Fibroblast of the conjunctiva (primary cell): ENCODE results near the gene CNTN5.
A peak's percentile ranks its signal among the peaks of the same experiment; 100 is the strongest.

ENCODE experiments used
- DNase-seq: peaks from one replicate; pipeline ENCODE4 v3.0.0-alpha.2; 2010; ENCODE audit warnings: low read depth

The CNTN5 gene

GRCh38 chr11:99406345-99406744, 385.6 kb downstream of the CNTN5 start:
- DNase-seq: no peak

GRCh38 chr11:99410636-99411035, 389.9 kb downstream of the CNTN5 start:
- no peak for DNase-seq

- no peak for DNase-seq
These were observed 398.4 kb downstream of the CNTN5 start for GRCh38 chr11:99418927-99419720.

GRCh38 chr11:99419991-99420390, 399.2 kb downstream of the CNTN5 start:
- no peak for DNase-seq

- no peak for DNase-seq
These were observed 402.1 kb downstream of the CNTN5 start for GRCh38 chr11:99422581-99423427.

- DNase-seq: no peak
These were observed 402.8 kb downstream of the CNTN5 start for GRCh38 chr11:99423428-99423983.

GRCh38 chr11:99424313-99425084, 403.8 kb downstream of the CNTN5 start:
- no peak for DNase-seq

GRCh38 chr11:99425596-99425995, 404.8 kb downstream of the CNTN5 start:
- no peak for DNase-seq

GRCh38 chr11:99432677-99433076, 411.9 kb downstream of the CNTN5 start:
- no peak for DNase-seq

GRCh38 chr11:99443276-99443675, 422.5 kb downstream of the CNTN5 start:
- DNase-seq: no peak

GRCh38 chr11:99446400-99446799, 425.7 kb downstream of the CNTN5 start:
- DNase-seq: no peak

GRCh38 chr11:99449345-99449744, 428.6 kb downstream of the CNTN5 start:
- DNase-seq: no peak

GRCh38 chr11:99452075-99452474, 431.3 kb downstream of the CNTN5 start:
- DNase-seq: no peak

GRCh38 chr11:99461913-99462312, 441.2 kb downstream of the CNTN5 start:
- no peak for DNase-seq

GRCh38 chr11:99464985-99465384, 444.2 kb downstream of the CNTN5 start:
- no peak for DNase-seq

- no peak for DNase-seq
These were observed 468.8 kb downstream of the CNTN5 start for GRCh38 chr11:99489581-99489980.

GRCh38 chr11:99494065-99494464, 473.3 kb downstream of the CNTN5 start:
- no peak for DNase-seq

- DNase-seq: no peak
These were observed 480.9 kb downstream of the CNTN5 start for GRCh38 chr11:99501655-99502054.

- DNase-seq: peak; percentile 9
These were observed 484.6 kb downstream of the CNTN5 start for GRCh38 chr11:99505316-99505715.

GRCh38 chr11:99505831-99506230, 485.1 kb downstream of the CNTN5 start:
- no peak for DNase-seq

- no peak for DNase-seq
These were observed 489.1 kb downstream of the CNTN5 start for GRCh38 chr11:99509863-99510262.

- DNase-seq: no peak
These were observed 492.6 kb downstream of the CNTN5 start for GRCh38 chr11:99513368-99513767.
